ENCODE data around the gene PLEKHH2.

GRCh38 chr2:43778233-43778632, 141.2 kb downstream of the PLEKHH2 start:
- TF ChIP-seq EZH2 (IDR thresholded peaks at IDR 0.05; ENCODE audit: borderline replicate concordance) = no peak
- TF ChIP-seq, protein P1, sequence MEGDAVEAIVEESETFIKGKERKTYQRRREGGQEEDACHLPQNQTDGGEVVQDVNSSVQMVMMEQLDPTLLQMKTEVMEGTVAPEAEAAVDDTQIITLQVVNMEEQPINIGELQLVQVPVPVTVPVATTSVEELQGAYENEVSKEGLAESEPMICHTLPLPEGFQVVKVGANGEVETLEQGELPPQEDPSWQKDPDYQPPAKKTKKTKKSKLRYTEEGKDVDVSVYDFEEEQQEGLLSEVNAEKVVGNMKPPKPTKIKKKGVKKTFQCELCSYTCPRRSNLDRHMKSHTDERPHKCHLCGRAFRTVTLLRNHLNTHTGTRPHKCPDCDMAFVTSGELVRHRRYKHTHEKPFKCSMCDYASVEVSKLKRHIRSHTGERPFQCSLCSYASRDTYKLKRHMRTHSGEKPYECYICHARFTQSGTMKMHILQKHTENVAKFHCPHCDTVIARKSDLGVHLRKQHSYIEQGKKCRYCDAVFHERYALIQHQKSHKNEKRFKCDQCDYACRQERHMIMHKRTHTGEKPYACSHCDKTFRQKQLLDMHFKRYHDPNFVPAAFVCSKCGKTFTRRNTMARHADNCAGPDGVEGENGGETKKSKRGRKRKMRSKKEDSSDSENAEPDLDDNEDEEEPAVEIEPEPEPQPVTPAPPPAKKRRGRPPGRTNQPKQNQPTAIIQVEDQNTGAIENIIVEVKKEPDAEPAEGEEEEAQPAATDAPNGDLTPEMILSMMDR (IDR thresholded peaks at IDR 0.05; ENCODE audit: poor library complexity) = no peak

Measured in hepatocyte (in vitro differentiated cells).